GM18508 (cell line): ENCODE measurements around the gene PLD5.
"Not testable (repeated sequence)": the region's sequence is repeated elsewhere in the genome, so short reads cannot be mapped to it uniquely, and the experiment has no call there.

Experiments used
- ATAC-seq: cut with Tn5 transposase; IDR thresholded peaks from one replicate; pipeline ENCODE4 v1.9.1; 2021; ENCODE audit warnings: moderate number of reproducible peaks; ENCODE audit not compliant: insufficient read depth, unreplicated experiment

The PLD5 gene

DNA sequence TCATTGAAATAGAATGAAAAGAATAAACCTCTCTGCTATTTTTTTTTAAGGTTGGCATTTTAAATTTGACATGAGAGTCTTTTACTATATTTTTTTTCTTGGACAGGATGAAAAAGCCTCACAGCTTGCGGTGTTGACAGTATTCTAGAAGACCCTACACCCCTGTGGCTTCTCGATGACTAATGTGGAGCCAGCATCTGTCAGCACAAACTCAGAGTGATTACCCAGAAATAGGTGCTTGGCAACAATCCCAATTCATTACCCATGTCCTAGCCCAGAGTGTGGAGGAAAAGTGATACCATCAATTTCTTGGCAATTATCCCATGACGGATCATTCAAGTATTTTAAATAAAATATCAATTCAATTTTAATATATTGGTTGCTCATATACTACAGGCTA is 338.8 kb downstream of the PLD5 start:
- no peak for ATAC-seq

DNA sequence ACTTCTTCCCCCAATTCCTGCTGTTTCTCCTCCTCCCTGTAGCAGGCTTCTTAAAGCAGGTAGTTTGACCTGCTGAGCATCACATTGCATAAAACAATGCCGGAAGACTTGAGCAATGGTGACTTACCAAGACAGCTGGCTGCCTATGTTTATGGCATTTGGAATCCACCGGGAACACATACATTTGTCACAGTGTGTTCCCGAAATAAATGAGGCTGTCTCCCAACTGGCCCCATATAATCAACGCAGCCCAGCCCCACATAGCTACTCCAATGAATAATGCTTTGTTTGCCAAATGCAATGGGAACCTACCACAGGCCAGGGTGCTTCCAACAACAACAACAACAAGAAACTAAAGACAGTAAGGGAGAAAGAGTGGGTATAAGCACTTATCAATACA is 339.5 kb downstream of the PLD5 start:
- no peak for ATAC-seq

DNA sequence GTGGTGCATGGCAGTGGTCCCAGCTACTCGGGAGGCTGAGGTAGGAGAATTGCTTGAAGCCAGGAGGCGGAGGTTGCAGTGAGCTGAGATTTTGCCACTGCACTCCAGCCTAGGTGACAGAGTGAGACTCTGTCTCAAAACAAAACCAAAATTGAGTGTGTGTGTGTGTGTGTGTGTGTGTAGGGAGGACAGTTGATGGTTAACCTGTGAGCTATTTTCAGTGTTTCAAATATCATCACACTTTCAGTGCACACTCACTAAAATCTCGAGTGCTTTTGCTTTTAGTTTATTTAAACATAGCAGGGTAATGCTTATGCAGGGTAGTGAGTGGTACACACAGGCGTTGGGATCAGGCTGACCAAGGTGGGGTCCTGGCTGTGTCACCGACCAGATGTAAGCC is 344.7 kb downstream of the PLD5 start:
- ATAC-seq, result peak; percentile 90

DNA sequence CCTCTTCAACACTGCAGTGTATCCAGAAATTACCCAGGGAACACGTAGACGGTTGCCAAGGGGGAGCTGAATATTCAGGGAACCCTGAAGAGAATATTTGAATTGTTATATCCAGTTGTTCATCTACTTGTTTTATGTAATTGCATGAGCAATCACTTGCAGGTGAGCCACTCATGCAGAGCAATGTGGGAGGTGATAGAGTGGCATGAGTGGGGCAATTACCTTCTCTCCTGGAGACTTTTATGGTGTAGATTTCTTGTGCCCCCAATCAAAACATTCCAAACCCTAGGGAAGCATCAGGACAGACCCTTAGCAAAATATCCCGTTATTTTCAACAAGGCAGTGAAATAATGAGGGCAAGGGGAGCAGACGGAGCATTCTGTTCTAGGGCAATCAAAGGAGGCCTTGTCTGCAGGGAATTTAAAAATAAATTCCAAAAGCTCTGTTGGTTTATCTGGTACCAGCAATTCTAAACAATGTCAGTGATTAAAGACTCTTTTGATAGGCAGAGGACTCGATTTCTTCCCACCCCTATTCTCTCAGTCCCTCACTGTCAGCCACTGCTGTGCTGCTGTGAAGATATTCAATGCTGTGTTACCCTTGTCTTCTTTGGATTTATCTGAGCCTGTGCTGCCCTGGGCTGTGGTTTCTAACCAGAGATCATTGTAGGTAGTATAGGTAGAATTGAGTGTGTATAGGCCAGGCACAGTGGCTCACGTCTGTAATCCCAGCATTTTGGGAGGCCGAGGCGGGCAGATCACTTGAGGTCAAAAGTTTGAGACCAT is 345.4 kb downstream of the PLD5 start:
- ATAC-seq, result no peak

DNA sequence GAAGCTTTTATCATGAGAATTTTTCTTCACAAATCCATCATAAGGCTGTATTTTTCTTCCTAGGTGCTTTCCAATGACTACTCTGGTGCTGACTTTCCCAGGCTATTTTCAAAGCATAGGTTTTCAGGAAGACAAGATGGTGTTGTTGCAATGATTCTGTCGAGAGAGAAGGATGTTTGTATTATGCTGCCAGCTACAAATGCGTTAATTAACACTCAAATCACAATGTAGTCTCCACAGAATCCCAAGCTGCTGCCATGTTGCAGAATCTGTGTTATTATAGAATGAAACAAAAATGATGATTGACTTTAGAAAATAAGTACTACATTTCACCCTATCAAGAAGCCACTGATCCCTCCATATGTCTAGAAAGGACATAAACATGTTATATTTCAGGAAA is 346.1 kb downstream of the PLD5 start:
- ATAC-seq, result no peak

DNA sequence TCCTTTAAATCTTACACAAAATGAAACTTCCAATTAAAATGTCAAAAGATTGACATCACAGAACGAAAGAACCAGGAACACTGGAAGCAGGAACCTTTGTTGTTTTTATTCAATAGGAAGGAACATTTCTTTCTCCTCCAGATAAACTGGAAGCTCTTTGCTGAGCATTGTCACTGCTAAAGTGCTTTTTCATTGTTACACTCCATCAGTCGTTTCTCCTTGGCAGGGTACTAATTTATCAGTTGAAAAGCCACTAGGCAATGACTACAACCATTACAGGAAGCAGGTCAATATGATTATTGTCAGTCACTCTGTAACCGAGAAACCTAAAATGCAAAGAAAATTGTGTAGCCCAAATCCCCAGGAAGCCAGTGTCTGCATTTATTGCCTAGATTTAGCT is 362.4 kb downstream of the PLD5 start:
- no peak for ATAC-seq

DNA sequence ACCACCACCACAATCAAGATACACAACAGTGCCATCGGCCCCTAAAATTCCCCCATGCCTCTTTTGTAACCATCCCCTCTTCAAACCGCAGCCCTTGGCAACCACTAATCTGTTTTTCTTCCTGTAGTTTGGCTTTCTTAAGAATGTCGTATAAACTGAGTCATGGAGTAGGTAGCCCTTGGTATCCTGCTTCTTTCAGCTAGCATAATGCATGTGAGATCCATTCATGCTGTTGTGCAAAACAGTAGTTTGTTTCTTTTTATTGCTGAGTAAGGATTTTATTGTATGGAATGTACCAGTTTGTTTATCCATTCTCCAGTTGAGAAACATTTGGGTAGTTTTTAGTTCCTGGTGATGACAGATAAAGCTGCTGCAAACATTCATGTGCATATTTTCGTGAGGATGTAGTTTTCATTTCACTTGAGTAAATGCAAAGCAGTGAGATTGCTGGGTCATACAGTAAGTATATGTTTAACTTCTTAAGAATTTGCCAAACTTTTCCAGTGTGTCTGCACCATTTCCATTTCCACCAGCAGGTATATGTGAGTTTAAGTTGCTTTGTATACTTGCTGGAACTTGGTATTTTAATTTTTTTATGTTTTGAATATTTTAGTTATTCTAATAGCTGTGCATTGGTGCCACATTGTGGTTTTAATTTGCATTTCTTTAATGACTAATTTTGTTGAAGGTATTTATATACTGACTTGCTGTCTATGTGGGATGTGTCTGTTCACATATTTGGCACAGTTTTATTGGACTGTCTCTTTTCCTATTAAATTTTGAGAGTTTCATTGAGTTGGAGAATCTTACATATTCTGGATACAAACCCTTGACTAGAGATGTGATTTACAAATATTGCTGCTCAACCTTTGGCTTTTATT is 377.2 kb downstream of the PLD5 start:
- ATAC-seq, result peak; percentile 46

DNA sequence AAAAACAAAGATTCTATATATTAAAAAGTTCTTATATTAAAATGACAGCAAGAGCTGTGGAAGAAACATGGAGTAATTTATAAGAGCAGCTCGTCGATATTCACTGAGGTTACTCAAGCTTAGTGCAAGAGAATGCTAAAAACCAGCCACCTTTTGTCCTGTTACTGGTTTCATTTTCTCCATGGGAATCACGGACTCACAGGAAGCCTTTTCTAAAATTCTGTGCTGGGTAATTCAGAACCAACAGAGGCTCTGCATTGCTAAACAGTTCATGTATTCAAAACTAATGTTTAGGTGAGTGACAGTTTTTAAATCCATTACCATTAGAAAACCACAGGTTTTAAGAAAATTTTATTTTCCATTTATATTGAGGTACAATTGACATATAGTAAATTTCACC is 377.8 kb downstream of the PLD5 start:
- peak; percentile 11 for ATAC-seq

DNA sequence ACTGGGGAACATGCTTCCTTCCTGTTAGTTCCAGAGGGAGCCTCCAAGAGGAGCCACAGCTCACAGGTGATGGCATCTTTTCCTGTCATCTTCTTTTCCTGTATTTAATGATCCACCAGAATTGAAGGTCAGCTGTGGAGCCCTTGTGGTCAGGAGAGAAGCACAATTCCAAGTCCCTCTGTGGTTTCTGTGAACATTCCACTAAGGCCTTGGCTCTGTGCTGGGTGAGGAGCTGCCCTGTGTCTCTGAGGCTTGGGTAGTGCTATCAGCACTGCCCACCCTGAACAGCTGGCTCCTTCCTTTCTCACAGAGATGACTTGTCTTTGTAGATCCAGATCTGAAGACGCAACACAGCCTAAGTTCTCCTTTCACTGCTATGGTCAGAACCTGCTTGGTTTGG is 383.7 kb downstream of the PLD5 start:
- ATAC-seq, result no peak

DNA sequence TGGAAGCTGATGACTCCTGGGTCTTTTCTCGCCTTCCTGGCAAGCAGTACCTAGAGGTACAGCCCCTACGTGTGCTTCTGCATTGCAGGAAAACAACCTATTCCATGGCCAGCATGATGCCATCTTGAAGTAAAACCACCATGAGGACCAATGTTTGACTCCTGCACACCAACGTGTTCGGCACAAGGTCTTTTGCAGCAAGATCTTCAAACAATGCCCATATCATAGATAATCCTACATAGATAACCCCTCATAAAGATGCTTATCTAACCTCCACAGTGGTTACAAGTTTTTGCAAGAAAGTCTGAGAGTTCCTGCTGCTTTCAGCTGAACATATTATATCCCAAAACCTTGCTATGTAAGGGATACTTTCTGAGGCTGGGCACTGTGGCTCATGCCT is 384.5 kb downstream of the PLD5 start:
- ATAC-seq, result no peak

DNA sequence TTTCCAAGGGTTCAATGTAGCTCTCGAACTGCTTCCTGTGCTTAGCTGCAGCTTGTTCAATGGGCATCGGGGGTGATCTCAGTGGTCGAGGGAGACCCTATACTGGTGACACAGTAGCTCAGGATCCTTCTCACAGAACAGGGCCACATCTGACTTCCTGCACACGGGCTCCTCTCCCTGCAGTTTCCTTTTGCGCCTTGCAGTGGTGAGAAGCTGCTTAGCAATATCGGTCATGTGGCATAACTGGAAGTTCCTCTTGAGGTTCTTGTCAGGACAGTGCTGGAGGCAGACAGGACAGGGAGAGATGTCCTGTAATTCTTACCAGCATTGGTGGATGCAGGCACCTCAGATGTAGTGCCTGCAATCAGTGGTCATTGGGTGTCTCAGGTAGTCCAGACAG is 385.1 kb downstream of the PLD5 start:
- peak; percentile 90 for ATAC-seq

DNA sequence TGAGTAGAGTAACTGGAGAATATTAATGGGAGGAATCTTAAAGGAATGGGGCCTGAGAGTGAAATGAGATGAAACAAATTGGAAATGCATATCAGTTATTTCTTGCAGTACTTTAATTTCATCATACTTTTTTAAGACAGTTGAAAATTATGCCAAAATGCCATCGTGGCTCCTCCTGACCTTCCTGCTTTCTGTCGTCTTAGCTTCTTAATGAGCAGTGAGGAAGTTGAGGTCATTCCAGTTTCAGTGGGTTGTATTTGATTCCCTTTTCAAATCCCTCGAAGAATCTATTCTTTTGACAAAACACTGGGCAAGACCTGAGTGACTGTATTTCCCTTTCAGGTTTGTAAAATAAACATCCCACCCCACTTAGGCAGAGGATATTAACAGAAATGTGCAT is 390.7 kb downstream of the PLD5 start:
- ATAC-seq, result no peak

DNA sequence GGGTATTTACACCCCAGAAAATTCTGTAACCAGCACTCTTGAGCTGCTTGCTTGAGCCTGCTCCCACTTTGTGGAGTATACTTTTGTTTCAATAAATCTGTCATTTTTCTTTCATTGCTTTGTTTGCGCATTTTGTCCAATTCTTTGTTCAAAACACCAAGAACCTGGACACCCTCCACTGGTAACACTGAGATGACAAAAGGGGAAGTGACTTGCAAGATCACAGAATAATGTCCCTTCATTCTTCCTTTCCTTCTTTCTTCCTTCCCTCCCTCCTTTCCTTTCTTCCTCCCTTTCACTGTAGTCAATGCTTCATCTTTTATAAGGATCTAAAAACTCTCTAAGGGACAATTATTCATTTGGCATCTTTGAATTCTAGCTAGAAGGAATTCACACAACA is 391.1 kb downstream of the PLD5 start:
- no peak for ATAC-seq

DNA sequence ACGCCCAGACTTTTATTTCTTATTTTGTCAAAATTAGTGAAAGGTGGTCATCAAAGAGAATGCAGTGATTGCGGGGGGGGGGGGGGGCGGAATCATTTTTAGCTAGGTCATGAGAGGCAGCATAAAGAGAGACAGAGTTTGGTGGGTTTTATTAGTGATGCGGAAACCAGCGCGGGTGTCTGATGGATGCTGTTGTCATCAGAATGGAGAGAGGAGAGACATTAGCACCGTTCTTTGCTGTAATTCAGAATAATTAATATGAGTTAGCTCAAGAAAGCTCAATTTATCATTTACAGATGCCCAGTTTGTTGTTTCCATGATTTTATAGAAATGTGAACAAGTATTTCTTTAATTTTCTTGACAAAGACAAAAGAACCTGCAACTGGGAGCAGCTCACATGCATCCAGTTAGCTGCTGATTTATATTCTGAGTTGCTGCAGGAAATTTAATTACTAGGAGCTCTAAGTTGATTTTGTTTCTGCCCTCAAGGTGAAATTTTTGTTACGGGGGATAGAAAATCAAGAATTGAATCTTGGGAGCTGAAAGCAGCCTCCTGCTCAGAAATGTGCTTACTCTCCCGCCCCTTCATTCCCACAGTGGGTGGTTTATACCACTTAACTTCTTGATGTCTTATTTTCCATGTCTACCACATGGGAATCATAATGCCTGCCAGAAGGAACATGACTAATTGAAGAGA is 392.2 kb downstream of the PLD5 start:
- ATAC-seq, result no peak

DNA sequence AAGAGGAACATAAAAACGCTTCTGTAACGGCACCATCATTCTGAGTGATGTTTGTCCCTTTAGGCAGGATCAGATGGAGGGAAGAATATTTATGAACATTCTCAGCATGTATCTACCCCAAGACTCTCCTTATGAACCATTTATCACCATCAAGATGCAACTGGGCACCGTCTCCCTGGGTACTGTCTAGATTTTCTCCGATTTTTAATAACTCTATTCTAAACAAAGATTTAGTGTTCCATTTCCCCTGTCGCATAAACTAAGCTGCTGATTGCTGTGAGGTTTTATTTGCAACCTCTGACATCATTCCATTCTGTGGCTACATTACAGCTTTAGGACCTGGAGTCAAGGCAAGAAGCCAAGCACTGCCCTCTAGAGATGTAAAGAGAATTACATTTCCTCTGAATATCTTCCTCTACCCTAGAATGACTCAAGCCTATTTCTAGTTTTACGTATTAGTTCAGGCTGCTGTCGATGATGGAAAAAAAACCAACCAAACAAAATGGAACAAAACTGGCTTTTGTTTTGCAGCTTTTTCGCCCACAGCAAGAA is 395.5 kb downstream of the PLD5 start:
- ATAC-seq, result peak; percentile 86

DNA sequence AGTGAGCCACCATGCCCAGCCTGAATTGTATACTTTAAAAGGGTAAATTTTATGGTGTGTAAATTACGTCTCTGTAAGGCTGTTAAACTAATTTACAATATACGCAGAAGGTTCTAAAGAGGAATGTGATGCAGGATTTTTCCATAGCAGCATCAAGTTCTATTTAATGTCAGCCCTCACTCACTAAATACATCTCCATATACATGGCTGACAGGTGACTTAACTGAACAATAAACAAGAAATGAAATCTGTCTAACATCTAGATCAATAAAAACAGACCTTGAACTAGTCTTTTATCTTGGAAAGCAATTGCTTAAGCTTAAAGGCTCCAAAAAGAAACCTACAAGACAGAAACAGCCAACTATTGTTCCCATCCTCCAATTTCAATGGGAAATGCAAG is 404.1 kb downstream of the PLD5 start:
- ATAC-seq, result no peak

DNA sequence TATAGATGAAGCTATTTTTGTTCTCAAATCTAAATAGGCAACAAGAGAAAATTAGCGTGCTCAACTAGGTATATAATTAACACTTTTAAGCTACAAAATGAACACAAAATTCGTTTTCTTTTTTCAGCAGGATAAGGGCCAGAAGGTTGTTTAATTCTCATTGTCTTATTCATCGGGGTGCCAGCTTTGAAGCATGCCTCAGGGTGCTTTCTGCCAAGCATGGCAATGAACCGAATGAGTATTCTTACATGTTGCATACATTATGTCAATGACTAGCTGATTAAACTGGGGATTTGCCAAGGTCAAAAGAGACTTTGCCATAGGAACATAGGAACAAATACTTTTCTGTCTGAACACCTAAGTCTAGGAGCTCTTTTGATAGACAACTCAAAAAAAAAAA is 423.6 kb downstream of the PLD5 start:
- no peak for ATAC-seq

DNA sequence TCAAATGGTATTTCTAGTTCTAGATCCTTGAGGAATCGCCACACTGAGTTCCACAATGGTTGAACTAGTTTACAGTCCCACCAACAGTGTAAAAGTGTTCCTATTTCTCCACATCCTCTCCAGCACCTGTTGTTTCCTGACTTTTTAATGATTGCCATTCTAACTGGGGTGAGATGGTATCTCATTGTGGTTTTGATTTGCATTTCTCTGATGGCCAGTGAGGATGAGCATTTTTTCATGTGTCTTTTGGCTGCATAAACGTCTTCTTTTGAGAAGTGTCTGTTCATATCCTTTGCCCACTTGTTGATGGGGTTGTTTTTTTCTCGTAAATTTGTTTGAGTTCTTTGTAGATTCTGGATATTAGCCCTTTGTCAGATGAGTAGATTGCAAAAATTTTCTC is 427.2 kb downstream of the PLD5 start:
- not testable (repeated sequence) for ATAC-seq

DNA sequence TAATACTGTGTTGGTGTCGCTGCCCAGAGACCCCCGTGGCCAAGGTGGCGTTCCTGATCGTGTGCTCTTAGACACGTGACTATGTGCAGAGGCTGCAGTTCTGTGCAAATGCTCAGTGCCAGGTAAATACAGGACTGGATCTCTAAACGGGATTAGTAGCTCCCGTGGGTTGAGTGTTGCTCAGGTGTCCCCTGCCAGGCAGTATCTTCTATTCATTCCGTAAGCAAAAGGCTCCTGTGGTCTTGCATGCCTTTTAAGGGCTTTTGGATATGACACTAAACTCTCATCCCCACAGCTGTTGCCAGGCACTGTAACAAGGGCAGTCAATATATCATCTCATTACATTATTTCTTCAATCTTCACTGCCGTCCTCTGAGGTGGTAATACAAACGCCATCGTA is 431.4 kb downstream of the PLD5 start:
- no peak for ATAC-seq

DNA sequence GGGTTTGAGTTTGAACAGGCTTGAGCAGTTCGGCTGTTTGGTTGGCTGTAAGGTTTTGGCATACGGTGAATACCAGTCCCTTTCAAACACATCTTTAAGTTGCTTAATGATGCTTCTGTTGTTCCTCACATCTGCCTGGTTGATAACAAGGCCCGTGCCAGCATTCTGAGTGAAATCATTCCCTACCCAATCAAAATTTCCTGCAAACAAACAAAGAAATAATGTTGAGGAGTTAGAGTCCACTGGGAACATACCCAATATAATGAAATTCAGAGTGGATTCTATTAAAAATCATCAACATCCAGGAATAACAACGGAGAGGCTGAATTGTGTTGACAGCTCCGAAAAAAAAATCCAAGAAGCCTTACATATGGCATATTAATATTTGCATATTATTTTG is 434.6 kb downstream of the PLD5 start:
- no peak for ATAC-seq

DNA sequence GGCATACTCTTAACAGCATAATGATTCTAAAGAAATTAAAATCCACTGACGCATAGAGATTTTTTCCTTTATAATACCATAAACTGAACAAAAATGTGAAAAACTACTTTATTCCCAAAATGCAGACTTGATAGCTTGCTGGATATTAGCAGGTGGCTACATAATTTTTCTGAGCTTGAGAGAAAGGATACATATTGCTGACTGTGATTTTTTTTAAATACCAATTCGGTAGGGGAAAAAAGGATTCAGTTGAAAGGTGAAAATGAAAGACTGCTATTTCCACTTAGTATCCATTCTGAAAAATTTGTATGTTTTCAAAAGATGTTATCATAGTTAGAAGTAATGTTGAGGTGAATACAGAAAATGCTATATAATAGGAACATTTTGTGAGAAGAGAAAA is 435.6 kb downstream of the PLD5 start:
- no peak for ATAC-seq
